ENCODE results near the gene FBLN1.

Gene FBLN1

DNA sequence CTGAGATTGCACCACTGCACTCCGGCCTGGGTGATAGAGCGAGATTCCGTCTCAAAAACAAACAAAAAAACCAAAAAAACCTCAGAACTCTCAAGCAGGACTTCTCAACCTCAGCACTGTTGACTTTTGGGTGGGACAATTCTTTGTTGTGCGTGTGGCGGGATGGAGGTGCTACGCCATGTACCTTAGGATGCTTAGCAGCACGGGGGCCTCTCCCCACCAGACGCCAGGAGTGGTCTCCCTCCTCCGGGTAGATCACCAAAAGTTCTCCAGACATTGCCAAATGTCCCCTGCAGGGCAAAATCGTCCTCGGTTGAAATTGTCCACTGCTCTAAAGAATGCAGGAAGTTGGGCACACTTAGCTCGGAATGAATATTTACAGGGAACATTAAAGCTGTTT lies 142.0 kb downstream of the FBLN1 start:
- DNase-seq, result no peak

DNA sequence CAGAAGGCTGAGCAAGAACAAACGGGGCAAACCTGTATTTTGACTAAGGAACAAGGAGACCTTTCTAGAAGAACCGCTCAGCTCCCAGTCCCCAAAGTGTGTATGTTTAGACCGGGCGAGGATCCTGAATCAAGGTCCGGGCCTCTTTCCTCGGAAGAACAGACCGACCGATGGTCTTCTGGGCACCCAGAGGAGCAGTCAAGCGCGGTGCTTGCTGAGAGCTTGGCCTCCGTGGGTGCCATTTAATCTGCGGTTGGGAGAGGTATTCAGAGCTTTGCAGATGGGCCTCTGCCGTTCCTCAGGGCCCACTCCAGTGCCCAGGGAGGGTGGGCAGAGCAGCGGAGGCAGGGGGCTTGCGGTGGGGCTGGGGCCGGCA lies 142.5 kb downstream of the FBLN1 start:
- DNase-seq, result no peak

DNA sequence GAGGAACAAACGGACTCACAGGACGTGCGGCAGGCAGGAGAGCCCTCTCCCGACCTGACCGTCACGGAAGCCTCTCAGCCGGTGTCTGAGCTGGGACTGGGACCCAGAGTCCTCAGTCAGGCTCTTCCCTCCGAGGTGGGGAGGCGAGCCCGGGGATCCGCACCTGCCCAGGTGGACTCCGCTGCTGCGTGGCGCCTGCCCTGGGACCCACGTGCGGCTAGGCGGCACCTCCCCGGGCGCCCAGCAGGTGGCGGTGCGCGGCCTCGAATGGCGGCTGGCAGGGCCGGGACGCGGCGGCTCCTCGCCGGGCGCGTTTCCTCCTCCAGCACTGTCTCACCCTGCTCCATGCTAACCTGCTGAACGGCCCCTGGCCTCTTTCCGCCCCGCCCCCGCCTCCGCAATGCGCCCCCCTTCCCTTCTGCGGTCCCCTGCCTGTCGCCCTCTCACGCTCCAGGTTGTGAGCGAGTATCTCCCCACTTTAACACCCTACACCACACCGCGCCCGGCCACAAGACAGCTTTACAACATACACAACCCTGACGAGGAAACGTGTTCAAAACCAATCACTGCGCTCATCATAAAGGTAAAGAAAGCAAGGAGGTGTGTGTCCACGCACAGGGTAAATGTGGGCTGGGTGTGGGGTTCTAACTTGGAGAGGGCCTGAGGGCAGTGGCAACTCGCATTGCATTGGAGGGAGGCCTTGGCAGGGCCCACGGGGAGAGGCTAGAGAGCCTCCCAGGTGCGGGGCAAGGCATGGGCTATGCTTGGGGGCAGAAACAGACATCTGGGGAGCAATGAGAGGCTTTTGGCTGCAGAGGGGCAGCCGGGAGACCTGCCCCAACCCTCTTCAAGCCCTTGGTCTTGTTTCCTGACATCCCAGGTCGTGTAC lies 143.1 kb downstream of the FBLN1 start:
- DNase-seq, result peak; percentile 78

DNA sequence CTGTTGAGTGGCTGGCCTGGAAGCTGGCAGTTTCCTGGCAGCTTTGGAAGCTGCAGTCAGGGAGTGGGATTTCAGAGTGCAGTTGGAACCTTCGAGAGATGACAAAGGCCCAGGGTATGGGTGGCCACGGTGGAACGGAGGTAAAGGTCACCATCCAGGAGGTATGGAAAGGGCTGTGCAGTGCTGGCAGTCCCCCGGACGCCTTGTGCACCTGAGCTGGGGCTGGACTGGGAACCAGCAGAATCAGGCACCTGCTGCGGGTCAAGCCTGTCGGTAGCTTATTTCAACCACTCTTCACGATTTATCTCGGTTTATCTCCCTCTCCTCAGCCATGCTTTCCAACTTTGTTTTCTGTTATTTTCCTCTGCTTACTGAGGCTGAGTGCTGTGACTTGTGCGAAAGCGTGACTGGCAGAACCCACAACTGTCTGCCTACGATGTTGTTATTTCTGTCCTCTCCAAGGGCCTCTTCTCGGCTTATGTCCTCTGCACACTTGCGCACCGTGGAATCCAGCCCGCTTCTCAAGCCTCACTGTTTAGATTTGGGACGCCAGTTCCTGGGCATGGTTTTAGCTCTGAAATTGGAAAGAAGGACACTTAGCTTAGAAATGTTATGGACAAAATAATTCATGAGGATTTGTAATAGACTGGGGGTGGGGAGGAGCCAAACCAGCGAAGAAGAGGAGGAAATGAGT lies 145.0 kb downstream of the FBLN1 start:
- DNase-seq, result no peak

- no peak for DNase-seq
Measured at GRCh38 chr22:45648301-45649117, 145.8 kb downstream of the FBLN1 start.

DNA sequence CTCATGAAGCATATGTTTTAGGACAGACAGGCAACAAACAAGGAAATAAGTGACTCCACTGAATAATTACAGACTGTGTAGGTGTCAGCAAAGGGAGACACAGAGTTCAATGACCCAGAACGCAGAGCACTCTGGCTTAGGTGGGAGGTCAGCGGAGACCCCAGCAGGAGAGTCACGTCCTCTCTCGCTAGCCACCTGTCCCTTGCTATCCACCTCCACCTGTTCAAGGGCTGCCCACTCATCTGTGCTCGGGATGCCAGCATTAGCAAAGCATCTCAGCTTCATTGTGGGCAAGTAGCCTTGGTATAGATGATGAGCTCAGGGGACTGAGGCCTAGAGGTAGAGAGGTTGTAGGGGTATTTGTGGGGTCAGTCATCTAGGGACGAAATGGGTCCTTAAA lies 147.1 kb downstream of the FBLN1 start:
- no peak for DNase-seq

DNA sequence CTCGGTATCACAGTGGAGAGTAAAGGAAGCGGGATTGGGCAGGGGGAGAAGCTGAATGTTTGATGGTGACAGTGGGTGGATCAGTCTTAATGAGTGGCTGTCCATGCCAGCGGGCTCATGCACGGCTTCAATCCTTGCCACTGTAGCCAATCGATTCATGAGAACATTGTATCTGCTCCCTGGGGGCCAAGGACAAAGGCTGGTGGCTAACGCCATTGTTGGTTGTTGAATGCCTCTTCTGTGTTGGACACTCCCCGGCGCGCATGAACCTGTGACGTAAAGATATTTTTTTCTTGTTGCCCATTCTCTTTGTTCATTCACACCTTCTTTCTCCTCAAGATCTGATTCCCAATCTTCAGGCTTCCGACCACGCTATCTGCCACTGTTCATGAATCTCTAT lies 148.0 kb downstream of the FBLN1 start:
- no peak for DNase-seq

All from femur (tissue), 1 donor.